Stimulated activated CD8-positive, alpha-beta memory T cell treated with anti-CD3 and anti-CD28 coated beads, Interleukin-4, amount 100 ng/mL, for 4 hours (primary cell): ENCODE measurements around the gene CRACR2A.

ENCODE experiments used
- DNase-seq, 2 donors: peaks; one replicate each; pipeline ENCODE4 v3.0.0-alpha.2; 2020; ENCODE audit warnings: low read depth in 2 of 2, low spot score in 1 of 2

Gene CRACR2A

DNA sequence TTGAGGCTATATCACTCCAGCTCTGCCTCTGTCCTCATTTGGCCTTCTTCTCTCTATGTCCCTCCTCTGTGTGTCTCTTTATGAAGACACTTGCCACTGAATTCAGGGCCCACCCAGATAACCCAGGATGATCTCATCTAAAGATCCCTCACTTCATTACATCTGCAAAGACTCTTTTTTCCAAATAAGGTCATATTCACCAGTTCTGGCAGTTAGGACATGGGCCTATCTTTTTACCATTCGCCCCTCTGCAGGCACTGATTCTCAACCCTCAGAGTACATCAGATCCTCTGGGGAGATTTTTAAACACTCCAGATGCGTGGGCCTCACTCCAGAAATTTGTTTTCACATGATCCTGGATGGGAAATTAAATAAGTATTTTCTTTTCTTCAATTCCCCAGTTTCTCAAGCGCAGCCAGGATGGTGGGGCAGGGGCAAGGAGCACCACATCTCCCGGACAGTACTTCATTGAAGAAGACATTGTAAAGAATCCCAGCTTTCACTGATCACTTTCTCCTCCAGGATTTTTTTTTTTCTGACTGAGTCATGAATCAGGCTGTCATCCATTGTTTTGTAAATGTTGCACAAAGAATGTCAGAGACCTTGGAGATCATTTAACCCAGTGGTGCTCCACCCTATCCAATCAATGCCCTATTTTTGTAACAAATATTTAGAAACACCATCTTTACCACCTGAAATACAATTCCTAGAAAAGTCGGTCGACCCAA, 27.4 kb downstream of the CRACR2A start:
- no peak for DNase-seq

DNA sequence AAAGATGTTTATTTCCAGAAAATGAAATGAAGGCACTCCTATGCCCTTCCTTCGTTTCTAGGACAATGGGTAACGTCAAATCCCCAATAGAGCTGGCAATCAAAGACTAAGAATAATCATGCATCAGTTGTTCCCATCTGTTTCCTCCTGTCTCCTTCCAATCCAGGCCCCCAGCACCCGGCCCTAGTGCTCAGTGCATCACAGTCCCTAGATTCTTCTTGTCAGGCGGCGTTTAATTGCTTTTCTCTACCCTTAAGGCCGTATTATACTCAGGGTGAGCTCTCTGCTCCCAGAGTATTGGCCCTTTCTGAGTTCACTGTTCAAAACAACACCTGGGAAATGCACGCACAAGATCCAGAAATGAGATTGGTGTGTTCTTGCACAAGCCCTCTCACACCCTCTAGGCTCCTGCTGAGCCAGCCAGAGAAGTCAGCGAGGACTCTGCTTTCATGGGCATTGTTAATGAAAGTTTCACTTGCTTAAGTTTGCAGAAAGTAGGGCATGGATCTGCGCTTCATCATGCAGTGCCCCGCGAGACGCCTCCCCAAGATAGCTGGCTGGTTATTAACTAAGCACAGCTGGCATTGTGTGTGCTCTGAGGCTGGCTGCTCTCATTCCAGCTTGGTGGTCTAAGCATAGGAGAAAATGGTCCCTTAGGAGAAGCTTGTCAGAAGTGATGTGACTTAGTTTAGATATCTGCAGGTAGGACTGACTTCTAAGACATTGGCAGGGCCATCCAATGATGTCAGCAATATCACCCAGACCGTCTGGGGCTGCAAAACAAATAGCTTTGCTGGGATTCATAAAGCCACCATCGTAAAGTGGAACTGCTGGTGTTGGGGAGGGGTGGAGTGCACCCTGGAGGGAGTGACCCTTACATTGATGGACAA, 28.7 kb downstream of the CRACR2A start:
- DNase-seq = no peak

DNA sequence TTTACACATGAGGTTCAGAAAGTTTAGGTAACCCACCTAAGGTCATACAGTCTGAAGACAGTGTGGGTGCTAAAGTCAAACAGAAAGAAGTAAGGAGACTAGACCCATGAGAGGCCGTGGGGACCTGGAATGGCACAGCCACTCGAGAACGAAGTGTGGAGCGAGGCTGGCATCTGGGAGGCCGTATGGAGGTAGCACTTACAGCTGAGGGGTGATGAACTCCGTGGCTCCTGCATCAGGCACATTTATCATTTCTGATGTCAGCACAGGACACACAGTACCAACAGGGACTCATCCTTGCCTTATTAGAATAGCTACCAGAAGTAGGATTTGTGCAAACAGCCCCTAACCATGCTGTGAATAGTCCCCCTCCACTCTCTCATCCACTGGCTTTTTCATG, 30.5 kb downstream of the CRACR2A start:
- no peak for DNase-seq

DNA sequence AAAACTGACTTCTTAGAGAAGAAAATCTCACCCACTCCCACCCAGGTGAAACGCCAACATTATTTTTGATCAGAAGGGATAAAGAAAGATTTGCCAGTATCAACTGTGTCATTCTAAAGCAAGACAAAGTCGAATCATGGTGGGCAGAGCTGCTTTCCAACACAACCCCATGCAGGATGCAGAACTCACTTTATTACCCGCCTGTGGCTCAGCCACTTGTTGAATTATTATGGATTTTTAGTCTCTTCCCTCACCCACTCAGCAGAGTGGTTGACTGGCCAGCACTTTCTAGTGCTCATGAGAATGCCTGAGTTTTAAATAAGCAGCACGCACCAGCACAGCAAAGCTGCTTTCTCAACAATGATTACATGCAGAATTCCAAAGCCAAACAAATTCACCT, 32.1 kb downstream of the CRACR2A start:
- DNase-seq = no peak

DNA sequence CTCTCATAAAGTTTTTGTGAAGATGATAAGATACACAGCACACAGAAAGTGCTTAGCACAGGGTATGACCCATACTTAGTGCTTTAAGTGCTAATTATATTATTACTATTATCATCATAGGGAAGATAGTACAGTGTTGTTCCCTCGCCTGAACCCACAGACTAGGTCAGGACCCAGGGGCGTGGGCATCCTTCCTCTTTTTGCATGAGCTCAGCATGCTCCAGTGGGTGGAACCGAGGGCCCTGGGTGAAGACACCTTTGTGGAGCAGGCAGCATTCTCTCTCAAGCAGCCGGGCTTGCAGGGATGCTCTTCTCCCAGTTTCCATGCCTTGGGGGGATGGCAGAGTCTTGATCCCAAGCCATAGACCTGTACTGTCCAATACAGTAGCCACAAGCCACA, 34.8 kb downstream of the CRACR2A start:
- no peak for DNase-seq

DNA sequence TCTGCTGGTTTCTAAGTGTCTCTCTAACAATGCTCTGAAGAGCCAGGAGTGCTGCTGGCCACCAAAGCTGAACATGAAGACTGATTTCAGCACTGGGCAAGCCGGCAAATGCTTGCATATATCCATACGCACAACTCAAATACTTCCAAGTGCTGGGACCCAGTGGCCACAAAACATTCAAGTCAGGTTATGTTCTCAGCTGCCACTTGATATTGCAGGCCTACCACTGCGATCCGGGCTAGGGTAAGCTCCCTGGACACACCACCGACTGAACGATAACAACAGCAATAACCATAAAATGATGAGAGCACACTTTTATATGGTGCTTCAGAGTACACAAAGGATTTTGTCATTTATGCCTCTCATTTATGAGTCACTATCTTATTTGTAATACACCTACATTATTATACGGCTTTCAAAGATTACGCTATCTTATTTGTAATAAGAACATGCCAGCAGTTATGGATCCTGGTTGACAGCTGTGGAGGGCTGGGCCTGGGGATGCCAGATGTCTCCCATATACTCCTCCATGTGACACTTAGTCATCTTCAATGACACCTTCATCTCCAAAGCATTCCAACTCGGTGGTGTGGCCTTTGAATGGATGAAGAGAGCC, 35.5 kb downstream of the CRACR2A start:
- DNase-seq = no peak

DNA sequence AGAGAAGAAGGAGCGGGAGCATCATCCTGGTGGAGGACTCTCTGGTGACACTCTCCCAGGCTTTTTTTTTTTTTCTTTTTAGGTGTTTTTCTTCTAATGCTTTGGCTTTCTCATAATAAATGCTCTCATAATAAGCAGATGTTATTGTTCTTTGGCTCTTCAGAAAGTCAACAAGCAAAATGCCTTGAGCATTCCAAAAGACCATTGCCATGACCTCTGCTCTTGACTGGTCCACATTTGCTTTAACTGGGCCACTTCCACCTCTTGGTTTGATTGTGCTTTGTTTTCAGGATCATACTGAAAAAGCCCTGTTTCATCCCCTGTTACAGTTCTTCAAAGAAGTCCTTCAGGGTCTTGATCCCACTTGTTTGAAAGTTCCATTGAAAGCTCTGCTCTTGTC, 36.9 kb downstream of the CRACR2A start:
- DNase-seq = no peak

DNA sequence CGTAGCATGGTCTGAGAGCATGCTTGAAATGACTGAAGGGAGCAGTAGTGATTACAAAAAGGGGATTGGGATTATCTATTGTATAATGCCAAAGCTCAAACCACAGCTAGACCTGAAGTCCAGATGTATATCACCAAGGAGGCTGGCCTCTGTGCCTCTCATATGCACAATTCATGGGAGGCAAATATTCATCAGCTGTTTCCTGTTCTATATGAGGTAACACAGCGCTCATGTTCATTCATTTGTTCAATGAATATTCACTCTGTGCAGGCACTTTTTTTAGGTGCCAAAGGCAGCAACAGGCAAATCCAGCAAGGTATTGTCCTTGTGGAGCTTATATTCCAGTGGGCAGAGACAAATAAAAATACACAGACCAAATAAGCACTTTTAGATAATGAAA, 39.0 kb downstream of the CRACR2A start:
- DNase-seq = no peak

DNA sequence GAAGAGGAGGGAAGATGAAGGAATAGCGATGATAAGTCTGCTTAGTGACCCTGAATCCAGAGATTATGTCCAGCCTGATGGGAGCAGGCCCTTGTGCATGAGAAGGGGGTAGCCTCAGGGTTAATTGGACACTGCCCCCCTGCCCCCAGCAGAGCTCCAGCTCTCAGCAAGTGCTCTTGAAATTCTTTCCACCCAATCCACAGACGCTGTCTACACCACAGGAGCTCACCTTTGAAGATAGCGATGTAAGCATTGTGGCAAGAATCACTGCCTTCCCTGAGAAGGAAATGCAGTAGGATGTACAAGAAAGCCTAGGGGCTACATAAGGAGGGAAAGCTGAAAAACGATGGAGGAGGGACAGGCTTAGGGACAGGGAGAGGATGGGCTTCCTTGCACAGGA, 39.4 kb downstream of the CRACR2A start:
- no peak for DNase-seq

DNA sequence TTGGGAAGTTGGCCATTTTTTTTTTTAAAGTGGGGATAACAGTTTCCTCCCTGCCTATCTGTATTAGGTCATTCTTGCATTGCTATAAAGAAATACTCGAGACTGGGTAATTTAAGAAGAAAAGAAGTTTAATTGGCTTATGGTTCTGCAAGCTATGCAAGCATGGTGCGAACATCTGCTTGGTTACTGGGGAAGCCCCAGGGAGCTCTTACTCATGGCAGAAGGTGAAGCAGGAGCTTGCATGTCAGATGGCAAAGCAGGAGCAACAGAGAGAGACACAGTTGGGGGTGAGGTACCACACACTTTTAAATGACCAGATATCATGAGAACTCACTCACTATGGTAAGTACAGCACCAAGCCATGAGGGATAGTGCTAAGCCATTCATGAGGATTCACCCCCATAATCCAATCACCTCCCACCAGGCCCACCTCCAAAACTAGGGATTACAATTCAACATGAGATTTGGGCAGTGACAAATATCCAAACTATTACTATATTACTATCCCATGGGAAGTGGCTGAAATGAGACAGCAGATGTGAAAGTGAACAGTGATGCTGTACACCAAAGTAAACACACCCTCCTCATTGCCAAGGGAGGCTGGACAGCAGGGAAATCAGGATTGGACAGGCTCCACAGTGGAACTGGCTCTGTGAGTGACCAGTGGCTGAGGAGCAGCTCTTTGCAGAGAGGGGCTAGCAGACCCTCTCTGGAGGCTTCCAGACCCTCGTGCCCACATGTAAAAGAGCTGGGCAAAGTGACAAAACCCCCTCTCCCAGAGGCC, 40.5 kb downstream of the CRACR2A start:
- no peak for DNase-seq

DNA sequence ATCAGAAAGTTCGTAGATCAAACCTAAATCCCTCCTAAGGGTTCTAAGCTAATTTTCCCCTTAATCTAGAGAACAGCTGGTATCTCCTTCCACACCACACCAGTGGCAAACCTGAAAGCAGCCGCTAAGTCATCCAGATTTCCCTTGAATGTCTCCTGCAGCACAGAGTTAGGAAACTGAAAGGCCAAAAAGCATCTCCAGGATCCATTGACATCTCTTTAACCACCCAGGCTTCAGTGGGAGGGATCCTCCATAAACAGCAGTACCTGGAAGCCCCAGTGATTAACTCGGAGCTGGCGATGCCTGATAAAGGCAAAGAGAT, 47.6 kb downstream of the CRACR2A start:
- DNase-seq = no peak

DNA sequence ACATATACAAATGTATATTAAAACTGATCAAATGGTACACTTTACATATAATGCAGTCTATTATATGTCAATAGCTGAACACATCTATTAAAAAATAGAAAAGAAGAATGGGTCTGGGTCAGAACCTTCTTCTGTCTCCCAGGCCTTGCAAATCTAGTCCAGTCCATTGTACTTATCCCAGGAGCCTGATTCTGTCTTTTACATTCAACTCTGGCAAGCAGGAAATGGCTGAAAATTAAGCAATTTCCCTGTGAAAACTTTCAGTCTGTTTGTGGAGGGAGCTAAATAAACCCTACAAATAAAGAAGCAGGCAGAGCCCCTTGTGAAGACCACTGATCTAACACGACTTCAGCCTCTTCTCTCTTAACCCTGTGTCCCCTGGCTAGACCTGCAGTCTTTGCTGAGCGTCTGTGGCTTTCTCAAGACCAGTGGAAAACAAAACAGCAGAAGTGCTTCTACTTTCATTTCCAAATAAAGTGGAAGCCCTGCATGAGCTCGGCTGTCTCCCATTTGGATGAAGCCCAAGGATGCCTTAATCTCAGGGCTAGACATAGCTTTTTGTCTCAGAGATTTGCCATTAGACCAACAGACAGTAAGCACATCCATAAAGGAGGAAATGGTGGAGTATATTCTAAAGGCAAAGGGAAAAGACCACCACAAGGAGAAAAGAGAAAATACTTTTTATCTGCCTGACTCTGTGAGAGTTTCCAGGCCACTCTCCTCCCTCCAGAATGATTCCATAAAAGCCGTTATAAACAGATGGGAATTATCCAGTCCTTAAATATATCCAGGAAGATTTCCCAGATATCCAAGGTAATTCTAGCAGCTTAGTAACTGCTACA, 48.2 kb downstream of the CRACR2A start:
- no peak for DNase-seq

DNA sequence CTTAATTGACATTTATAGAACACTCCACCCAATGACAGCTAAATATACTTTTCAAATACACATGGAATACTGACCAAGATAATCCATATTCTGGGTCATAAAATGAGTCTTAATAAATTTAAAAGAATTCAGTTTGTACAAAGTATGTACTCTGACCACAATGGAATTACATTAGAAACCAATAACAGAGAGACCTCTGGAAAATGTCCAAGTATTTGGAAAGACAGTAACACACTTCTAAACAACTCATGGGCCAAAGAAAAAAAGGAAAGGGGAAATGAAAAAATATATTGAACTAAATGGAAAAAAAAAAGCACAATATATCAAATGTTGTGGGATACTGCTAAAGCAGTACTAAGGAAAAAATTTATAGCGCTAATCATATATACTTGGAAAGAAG, 52.0 kb downstream of the CRACR2A start:
- DNase-seq = no peak

DNA sequence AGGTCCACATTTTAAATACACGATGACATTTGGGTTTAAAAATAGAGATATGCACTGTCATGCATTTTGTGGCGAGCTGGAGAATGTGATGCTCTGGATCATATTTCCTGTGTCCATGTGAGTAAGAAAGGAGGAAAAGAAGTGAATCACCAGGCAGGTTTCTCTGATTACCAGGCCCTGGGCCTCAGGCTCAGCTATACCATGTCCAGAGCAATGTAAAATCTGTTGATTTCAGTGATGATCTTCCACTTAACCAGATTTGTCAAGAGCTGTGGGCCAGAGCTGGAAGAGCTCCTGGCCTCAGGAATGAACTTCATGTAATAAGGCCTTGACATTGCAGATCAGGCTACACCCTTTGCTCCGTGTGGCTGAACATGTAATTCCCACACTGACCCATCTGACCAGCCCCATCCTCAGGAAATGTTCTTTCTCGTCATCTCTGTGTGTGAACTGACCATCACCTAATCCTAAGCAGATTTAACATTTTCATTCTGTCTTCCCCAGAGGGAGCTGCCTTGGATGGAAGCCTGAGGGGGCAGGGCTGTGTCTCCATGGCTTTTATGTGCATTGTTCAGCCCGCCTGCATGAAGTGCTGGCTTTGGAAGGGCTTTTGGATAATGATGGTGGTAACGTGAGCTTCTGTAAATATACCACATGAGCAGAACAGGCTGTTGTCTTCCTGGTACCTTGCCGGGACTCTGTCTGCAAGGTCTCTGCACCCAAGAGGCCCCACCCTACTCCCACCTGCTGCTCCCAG, 54.5 kb downstream of the CRACR2A start:
- no peak for DNase-seq

DNA sequence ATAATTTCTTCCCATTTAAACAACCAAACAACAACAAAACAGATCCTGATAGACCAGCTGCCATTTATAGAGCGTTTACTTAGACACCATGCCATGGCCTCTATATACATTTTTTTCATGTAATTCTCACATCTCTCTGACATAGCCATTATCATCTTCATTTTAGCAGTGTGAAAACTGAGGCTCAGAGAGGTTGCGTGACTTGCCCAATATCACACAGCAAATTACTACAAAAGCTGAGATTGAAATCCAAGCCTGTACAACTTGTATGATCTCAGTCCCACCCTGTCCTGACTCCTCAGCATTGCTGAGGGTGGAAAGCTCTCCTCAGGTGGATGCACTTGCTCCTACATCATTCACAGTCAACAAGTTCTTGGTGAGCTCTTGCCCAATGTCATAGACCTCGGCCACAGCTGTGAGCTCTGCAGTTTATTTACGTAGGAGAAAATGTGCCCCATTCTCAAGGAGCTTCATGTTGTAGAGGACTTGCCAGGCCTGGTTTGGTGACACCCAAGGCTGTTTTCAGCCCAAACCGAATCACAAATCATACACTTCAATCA, 55.5 kb downstream of the CRACR2A start:
- DNase-seq = no peak

DNA sequence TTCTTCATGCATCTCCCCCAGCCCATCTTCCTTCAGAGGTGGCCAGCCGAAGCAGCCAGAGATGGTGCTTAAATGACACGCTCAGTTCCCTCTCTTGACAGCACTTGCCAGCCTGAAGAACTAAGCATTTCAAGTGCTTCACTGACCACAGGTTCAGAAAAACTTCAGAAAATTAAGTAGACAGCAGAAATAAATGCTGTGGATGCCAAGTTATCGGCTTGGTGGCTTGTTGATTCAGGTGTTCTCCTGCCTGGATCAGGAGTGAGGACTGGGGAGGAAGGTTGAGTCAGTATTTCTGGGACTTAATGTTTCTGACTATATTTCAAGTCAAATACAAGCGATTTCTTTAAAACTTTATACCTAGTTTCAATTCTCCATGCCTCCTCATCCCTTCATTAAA, 58.2 kb downstream of the CRACR2A start:
- DNase-seq = no peak

DNA sequence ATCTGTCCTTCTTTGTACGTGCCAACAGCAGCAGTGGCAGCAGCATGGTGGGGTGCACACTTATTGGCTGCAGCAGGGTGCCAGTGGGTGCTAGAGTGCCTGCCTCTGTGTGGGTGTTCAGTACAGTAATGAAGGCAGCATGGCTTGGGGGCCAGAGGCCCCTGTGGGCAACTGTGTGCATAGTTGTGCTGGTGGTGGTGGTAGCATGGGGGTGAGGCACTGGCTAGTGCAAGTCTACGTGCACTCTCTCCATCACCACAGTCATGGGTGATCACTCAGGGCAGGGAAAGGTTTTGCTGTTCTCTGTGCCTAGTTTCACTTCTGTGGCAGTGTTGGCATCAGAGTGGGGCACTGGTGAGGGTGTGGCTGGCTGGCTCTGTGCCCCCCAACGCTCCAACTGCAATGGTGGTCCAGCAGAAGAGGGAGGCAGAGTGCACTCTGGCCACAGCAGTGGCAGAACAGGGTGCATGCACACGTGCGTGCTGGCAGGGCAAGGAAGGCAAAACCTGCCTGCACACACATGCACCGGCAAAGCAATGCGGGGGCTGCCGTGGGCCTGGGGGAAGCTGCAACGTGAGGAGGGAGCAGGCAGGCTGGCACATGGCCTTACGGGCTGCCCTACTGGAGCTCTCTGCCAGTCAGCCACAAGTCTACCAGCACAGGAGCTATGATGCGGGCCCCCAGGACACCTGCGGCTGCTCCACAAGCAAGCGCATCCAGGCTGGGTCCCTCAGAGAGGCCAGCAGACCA, 60.1 kb downstream of the CRACR2A start:
- no peak for DNase-seq

DNA sequence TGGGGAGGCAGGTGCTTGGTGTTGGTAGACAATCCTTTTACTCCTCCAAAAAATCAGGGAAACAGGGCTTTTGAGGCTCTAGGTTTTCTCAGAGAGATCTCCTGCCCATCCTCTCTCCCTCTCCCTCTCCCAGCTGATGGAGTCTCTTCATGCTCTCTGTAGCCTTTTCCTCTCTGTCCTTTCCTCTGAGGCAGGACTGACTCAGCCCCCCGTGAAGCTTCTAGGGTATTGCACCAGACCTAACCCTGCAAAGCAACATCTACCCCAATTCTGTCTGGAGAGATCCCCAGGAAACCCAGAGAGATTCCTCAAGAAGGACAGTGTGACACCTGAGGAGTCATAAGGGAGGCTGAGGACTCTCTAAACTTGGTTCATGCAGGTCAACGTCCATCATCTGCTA, 66.4 kb downstream of the CRACR2A start:
- DNase-seq = no peak

DNA sequence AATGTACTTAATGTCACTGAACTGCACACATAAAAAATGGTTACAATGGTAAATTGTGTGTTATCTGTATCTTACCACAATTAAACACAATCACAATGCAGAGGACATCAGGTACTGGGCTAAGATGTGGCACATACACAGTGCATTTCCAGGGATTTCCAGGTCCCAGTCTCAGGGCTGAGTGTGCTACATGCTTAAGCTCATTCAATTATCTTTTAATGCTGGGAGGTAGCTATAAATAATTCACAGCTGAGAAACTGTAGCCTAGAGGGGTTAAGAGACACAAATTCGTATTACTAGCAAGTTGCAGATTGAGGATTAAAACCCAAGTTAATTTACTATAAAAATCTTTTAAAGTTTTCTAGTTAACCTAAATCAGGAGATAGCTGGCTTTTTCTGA, 67.1 kb downstream of the CRACR2A start:
- DNase-seq = no peak
